HCEC 1CT (cell line): ENCODE measurements around the gene EYS.

Experiments used
- DNase-seq: peaks from one replicate; pipeline ENCODE4 v3.0.0-alpha.2; 2017

EYS gene

DNA sequence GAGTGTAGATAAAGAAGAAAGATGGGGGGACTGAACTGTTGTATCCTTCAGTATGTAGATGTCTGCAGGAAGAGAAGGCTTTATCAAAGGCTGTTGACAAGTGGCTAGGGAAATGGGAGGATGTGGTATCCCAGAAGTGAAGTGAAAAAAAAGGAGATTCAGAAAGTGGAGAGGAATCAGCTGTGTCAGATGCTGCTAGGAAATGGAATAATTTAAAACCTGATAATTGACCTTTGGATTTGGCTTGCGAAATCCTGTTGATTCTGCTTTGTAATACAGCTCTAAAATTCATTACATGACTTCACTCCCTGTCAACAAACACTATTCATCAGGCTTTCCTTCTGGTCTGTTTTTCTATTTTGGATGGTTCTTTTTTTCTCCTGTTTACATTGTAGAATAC is 2029.7 kb downstream of the EYS start:
- peak; percentile 17 for DNase-seq

DNA sequence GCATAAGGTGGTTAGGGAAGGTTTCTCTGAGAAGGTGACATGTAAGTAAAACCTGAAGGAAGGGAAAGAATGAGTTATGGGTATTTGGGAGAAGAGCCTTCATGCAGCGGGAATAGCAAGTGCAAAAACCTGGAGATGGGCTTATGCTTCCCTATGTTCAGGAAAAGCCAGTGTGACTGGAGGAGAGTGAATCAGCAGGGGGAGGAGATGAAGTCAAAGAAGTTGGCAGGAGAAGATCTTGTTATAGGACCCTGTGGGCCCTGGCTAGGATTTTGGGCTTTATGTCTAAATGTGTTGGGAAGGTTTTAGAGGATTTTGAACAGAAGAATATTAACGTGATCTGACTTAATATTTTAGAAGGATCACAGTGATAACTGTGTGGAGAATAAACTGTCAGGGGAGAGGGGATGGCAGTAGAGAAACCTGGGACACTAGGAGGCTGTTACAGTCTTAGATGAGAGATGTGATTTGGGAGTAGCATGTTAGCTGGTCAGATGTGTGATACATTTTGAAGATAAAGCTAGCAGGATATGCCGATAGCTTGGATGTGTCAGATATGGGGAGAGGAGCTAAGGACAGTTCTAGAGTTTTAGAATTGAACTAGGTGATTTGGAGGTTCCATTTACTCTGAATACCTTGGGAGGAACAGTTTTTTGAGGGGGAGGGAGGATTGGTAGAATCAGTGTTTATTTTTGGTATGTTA is 2030.5 kb downstream of the EYS start:
- no peak for DNase-seq

DNA sequence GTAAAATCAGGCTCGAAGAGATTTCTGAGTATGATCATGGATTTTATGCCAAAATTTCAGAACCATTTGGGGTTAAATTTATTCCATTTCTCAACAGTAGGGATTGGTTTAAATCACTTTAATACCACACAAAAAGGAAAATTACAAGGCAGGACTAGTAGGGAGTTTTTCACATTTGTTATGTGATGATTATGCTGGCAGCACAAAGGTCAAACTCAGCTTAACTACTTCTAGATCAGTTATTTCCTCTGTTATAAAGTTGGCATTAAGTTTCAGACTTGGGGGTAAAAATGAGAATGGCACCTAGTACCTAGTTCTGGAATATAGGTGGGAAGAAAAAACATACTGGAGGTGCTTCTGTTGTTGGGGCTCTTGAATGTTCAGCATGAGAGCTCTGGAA is 2031.9 kb downstream of the EYS start:
- no peak for DNase-seq

DNA sequence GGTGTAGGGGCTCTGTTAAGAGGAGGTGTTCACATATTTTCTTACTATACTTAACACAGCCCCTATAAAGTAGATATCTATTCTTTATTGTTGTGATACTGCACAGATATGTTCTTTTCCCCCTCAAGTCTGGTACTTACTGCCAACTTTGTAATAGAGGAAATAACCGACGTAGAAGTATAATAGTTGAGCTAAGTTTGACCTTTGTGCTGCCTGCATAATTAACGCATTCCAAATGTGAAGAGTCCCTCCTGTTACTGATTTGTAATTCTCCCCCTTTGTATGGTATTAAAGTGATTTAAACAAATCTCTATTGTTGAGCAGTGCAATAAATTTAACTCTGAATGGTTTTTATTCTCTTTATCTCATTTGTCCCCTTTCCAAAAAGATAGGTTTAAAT is 2032.4 kb downstream of the EYS start:
- no peak for DNase-seq

DNA sequence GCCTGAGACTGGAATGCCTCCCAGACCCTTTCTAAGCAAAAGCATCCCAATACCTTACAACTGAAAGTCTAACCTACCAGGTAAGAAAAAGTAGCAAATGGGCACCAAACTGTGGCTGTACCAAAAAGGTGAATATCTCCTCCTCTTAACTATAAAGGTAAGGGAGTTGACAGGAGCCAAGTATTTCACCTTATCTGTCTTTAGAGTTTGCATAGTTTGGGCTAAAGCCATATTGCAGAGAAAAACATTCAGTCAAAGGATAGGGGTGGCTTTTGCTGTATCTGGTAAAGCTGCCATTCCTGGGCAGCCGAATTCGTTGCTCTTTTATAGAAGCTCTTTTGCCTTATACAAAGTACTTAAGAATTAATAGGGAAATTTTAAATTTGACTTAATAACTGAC is 2033.3 kb downstream of the EYS start:
- DNase-seq, result no peak

DNA sequence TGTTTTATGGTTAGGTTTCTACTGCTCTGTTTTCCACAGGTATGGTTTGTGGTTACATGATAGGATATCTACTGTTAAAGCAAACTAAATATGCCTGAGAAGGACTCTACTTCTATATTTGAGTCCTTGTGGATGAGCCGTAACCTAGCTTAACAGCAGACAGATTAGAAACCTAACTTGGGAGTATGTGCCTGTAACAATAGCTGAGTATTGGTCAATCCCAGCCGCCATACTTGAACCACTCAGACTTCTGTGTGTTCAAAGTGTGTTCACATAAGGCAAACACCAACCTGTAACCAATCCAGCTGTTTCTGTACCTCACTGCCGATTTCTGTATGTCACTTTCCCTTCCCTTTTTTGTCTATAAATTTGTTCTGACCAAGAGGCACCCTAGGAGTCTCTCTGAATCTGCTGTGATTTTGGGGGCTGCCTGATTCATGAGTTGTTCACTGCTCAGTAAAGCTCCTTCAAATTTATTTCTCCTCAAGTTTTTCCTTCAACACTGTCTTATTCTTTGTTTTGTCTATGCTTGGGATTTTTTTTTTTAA is 2034.4 kb downstream of the EYS start:
- no peak for DNase-seq

DNA sequence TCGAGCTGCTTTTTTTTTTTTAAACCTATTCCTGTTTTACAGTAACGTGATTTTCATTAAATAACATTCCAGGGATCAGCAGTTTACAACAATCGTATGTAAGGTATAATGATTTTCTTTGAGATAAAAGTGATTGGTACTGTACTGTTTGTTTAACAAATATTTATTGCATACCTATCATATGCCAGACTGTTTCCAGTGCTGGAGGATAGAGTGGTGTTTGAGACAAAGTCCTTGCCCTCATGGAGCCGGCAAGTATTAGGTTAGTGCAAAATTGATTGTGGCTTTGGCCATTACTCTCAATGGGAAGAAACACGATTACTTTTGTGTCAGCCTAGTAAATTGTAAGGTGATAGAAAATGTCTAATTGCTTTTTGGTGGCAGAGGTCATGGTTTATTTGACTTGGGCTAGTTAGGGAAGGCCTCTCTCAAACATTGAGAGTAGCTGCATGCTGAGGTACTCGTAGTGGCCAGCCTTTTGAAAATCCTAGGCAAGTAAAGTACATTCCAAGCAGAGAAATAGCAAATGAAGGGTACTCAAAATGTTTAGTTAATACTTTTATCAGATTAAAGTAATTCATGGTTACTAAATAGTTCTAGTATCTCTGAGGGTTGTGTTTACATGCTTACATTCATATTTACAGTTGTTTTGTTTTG is 2035.8 kb downstream of the EYS start:
- no peak for DNase-seq
